ENCODE measurements around the gene FKBP11.
"Not testable (repeated sequence)": the region's sequence is repeated elsewhere in the genome, so short reads cannot be mapped to it uniquely, and the experiment has no call there.

The FKBP11 gene

DNA sequence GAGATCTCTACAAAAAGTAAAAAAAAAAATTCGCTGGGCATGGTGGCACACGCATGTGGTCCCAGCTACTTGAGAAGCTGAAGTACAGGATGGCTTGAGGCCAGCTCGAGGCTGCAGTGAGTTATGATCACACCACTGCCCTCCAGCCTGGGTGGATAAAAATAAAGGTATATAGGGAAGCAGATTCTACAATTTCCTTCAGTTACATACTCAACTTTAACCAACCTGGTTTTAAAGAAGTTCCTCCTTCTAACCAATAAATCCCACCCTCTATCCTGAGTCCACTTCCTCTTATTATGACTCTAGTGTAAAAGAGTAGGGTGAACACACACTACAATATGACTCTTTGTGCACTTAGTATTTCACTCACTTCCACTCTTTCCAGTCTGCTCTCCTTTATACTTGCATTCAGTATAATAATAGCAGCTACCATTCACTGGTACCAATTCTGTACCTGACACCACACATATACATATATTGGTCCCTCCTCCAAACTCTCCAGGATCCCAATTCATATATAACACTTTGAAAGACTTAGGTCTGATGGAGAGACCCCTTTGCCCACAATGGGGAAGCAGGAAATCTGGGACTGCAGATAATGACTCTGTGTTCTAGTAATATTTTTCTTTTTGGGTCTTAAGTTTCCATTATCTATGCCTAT lies 29.7 kb upstream of the FKBP11 start:
- DNase-seq, result no peak

DNA sequence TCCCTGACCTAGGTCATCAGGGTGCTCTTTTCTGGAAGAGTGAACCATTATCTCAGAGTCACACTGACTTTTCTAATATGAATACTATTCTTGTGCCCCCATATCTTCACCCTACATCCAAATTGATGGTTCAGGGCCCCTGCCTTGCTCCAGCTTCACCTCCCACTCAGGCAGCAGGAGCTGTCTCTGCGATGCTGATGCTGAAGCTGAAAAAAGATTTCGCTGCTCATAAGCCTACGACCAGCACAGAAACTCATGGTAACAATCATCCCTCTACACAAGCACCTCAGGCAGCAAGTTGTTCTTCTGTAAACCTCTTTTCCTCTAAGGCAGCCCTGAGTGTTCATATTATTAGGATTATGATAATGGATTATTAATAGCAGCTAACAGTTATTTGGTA lies 28.8 kb upstream of the FKBP11 start:
- no peak for DNase-seq

DNA sequence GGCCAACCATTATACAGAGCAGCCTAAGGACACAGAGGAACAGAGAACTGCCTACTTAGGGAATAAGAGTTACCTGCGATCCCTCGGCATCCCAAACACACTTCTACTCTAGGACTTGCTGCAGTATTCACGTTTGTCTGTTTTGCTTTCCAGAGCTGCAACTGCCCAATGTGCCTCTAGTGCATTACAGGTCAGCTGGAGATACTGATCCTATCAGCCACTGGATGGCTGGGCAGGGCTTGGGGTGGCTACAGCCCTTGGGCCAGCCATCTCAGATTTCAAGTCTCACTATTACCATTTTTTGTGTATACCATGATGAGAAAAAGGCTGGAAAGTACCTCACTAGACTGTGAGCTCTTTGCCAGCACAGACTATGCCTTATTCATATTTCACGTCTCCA lies 27.4 kb upstream of the FKBP11 start:
- DNase-seq, result no peak

DNA sequence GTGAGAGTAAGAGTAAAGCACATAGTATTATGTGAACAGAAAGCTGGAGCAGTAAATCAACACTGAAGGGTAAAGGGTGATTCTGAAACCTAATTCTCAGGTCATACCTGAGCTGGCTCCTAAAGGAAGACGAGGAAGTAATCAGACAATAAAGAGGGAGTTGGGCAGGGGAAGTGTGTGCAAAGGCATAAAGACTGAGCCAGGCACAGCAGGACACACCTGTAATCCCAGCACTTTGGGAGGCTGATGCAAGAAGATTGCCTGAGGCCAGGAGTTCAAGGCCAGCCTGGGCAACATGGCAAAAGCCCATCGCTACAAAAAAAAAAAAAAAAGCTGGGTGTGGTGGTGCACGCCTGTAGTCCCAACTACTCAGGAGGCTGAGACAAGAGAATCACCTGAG lies 22.4 kb upstream of the FKBP11 start:
- no peak for DNase-seq

DNA sequence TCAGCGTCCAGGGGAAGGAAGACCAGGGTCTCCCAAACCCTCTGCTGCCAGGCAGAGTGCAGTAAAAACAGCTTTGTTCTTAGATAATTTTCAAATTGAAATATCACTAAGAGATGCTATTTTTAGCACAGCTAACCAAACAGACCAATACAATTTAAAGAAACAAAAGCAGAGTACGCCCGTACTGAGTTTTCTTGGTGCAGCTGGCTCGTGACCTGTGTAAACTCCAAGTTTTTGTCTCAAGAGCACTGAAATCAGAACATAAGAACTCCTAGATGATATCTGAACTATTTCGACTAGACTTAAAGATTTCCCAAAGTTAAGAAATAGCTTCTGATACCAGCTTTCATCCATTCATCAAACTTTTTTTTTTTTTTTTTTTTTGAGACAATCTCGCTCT lies 21.7 kb upstream of the FKBP11 start:
- DNase-seq, result no peak

DNA sequence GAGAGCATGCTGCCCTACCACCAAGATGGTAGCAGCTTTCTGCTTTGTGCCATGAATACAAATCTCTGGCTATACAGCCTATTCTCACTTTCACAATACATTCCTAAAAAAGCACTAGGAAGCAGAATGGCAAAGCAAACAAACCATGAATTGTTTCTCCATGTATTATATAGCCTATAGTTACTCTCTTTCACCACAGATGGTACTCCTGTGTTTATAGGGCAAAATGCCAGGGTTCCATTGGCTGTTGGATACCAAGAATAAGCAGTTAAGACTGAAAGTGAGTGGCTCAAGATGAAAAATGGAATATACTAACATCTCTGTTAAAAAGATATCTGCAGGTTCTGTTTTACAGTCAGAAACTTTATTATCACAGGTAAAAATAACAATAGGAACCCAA lies 20.9 kb upstream of the FKBP11 start:
- no peak for DNase-seq

DNA sequence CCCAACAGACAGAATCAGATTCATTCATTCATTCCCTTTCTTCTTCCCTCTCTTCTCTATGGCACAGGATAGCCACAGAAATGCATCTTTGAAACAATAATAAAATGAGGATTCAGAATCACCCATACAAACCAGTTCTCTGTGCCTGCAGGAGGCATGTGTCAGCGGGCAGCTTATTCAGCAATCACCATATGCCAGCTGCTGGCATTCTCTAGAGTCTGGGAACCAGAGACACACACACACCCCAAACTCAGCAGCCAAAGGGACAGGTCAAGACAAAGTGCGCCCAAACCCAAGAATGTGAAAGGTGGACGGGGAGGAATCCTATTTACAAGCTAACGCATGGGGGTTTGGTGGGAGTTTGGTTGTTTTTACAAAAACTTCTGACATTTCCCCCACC lies 17.9 kb upstream of the FKBP11 start:
- no peak for DNase-seq

DNA sequence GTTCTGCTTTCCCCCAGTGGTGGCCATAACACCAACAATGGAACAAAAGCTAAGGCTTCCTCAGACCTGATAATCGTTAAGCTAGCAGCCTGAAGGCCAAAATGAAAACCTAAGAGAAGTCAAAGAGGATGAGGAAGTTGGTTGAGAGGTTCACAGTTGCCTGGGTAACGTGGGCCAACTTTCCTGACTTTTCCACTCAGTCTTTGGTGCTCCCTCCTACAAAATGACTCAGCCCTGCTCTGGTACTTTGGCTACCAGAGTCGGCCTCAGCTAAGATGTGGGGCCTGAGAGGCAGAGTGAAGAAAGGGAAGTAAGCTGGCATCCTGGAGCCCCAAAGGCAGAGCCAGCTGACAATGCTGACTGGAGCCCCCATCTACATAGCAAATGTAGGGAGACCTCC lies 14.9 kb upstream of the FKBP11 start:
- peak in 1 of 2 donors; percentile 48 for DNase-seq

DNA sequence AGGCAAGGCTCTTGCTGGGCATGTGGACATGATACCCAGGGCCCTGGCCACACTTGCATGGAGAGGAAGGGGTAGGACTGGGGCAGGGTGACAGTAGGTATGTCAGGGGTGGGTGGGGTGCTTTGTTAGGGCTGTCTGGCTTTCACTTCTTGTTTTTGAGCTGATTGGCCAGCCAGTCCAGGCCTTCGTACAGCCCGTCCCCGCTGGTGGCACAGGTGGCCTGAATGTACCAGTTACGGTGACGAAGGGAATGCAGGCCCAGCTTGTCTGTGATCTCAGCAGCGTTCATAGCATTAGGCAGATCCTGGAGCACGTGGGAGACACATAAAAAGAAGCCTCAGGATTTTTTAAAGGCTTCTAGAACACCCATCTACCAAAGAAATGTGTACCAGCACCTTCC lies 13.5 kb upstream of the FKBP11 start:
- peak in 1 of 2 donors; percentile 51 for DNase-seq

DNA sequence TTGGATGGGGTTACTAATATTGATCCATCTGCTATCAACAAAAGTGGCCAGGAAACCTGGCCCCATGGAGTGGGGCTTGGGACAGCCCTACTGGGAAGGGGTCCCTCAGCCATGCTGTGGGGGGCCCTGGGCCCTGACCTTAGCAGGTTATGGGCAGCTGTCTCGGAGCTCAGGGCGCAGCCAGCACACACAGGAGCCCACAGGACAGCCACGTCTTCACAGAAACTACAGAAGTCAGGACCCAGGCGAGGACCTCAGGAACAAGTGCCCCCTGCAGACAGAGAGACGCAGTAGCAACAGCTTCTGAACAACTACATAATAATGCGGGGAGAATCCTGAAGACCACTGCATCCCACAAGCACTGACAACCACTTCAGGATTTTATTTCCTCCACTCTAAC lies 11.9 kb upstream of the FKBP11 start:
- no peak for DNase-seq

DNA sequence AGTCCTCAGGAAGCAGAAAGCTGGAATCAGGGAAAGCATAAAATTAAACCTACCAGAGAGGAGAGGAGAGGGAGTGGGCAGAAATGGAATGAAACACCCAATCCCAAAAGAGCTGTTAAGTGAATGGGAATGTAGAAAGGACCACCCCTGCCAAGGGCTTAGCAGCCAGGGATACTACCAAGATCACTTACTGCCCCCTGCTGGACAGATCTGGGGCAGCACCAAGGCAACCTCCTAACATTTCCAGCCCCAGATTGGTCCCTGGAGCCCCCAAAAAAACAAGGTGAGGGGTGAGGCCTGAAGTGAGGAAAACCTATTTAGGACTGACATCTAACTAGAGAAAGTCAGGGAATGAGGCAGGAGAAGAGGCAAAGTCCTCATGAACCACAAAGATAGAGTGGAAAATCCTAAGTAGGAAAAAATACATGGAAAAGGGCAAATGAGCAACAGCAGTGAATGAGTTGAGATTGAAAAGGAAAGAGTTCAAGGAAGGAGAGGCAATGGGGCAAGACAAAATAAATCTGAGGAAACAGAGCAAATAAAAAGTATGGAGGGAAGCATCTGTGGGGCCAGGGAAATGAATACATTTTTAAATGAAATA lies 11.2 kb upstream of the FKBP11 start:
- peak; percentile 79 to 85 for DNase-seq

DNA sequence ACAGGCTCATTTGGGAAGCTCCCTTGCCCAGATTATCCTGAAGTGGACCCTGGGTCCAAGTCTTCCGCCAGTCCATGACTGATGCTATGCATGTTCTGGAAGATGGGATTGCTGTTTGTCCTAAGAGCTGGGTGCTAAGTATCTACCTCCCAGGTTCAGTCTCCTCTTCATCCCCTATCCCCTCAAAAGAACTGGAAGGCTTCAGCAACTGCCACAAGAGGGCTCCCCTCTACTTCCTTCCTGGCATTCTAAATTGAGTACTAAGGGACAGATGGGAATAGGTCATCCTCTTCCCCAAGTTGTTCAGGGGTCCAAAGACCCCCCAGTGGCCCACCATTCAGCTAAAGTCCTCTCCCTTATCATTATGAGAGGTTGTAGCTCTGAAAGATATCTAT lies 9.0 kb upstream of the FKBP11 start:
- peak in 1 of 2 donors; percentile 42 for DNase-seq

DNA sequence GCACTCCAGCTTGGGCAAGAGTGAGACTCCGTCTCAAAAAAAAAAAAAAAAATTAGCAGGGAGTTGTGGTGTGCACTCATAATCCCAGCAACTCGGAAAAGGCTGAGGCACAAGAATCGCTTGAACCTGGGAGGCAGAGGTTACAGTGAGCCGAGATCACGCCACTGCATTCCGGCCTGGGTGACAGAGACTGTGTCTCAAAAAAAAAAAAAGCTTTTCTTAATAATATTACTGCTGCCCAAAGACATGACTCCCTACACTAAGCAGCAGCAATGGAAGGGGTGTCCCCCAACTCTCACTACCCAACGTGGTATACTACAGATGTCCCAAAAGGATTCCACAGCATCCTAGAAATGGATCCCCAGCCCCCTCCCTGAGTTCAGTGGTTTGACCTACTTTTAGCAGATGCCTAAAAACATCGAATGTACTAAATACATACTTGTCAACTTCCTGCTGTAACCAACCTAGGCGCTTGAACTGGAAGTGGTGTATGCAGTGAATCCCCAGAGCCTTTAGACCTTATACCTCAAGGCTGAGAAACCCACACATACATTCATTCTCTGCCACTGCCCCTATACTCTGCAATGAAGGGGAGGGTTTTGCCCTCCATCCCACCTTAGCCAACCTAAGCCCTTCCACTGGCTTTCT lies 8.5 kb upstream of the FKBP11 start:
- DNase-seq, result peak; percentile 52 to 77

DNA sequence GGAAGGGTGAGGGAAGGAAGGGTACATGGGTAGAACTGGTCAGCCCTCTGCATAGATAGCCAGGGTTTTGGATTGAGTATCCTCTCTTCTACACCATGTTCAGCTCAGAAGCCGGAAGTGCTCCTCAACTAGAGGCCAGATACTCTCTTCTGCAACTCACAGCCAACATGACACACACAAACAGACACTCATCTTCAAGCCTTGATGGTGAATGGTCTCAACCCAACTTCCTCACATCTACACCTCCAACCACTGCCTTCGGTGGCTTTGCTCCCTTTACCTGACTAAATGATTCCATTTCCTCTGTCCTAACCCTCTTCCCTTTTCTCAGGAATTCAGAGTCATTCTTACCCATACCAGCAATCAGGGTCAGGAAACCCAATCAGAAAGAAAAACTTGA lies 7.6 kb upstream of the FKBP11 start:
- peak; percentile 14 to 37 for DNase-seq

DNA sequence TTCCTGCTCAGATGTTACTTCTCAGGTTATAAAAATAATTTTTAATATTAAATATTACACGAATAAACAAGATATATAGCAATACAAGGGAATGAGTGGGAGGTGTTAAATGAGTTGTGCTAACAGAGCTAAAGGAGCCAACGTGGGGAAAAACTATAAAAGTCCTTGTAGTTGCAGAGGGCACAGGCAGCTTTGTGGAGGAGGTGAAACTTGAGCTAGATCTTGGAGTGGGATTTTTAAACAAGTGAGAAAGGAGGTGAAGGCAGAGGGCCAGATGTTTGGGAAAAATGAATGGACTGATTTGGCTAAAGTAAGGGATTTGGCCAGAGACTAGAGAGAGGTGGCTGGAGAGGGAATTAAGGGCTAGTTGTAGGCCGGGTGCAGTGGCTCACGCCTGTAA lies 5.2 kb upstream of the FKBP11 start:
- DNase-seq, result no peak

DNA sequence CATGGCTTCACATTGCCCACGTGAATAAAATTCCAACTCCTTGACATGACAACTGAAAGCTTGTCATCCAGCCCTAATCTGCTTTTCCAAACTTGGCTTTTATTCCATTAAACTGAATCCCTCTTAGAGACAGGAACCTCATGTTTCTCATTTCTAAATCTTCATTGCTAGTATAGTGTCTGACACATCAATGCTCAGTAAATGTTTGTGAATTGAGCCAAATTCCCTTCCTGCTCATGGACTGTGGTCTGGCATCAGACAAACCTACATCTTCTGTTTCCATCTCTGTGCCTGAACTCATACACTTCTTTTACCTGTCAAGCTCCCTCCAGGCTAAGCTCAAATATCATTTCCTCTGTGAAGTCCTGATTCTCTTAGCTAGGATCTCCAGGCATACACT lies 4.3 kb upstream of the FKBP11 start:
- DNase-seq, result no peak

DNA sequence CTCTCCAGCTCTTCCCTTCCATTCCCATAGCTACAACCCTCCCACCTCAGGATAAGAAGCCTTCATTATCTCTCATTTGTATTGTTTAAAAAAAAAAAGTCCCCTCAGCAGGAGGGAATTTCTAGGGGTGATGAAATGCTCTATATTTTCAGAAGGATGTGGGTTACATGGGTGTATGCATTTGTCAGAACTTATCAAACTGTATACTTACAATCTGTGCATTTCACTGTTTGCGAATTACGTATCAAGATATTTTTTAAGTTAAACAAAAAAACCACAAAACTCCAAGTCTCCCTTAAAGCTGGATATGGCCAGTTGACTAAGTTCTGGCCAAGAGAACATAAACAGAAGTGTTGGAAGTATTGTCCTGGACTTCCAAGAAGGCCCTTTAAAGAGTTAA lies 2.0 kb upstream of the FKBP11 start:
- DNase-seq, result no peak

DNA sequence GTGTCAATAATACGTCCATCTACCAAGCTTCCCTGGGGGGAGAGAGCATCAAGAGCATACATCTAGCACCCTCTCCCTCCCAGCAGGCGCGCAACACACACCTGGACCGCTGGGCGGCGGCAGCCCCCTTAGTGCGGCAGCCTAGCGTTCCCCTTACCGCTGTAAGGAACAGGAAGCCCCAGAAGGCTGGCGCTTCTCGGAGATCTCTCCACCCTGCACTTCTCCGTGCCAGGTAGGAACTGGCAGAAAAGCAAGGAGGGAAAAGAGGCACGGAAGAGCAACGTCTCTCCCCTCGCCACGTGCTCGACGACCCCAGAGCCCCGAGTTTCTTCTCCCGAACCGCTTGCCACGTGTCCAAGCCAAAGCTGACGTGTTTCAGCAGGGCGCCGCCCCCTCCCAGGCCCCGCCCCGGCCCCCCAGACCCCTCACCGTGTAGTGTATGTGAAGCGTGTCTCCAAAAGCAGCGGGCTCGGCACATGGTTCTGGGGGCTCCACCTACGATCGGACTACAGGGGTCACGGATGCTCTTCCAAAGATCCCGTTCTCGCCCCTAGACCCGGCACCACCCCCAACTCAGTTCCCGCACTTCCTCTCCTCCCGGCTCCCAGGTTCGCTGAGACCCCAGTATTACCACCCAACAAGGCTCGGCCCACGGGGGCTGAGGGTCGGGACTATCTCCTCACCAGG lies 532 bp downstream of the FKBP11 start:
- DNase-seq, result peak; percentile 82 to 83

DNA sequence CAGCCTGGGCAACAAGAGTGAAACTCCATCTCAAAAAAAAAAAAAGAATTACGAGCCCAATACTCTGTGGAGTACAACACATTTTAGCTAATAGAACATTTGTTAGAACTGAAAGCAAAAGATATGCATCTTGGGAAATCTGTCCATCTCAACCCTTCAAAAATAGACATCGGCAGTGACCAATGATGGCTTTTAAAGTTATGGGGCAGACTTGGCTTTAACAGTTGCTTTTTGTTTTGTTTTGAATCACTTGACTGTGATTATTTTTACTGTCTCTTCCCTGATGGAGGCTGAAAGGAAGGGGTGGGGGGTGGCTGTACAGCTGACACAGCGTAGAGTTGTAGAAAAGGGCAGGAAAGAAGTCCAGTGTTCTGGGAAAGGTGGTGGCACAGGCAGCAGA lies 2.2 kb downstream of the FKBP11 start:
- no peak for DNase-seq

DNA sequence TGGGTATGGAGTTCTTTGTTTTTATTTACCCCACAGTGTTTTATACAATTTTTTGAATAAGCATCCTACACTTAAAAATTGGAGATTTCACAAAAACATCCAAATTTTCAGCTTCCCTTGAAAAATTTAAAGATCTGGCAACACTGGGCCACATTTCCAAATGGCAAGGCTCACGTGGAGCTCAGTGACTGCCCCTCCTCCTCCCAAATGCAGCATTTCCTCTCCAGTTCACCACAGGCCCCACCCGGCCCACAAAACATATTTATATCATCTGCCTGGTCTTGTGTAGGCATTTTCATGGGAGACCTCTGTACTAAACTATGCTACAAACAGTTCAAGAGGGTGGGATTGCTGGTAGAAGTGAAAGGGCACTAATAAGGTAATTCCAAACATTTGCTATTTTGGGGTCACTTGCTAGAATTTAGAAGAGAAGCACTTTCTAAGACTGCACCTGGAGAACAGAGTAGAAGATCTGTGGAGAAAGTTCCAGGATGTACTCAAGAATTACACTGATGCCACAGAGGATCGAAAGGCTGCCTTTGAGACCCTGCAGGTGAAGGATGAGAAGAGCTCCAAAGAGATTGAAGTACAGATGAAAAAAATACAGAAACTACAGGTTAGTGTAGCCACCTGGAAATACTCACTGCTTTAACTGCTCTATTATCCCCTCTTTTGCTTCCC lies 7.3 kb downstream of the FKBP11 start:
- DNase-seq, result peak; percentile 33 to 59

DNA sequence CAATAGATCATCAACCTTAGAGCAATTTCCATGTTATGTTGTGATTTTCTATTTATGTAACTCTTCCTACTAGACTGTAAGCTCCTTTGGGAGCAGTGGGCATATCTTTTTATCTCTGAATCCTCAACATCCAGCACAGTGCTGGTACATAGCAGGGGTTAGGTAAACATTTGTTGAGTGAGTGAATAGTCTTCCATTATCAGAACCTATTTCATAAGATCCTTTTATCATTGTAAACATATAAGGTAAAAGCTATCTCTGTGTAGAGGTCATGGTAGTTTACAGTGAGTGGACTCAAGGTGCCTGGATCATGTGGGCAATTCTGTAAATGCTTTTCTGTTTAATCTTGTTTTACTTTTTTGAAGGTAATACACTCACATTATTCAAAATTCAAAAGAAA lies 15.1 kb downstream of the FKBP11 start:
- no peak for DNase-seq

DNA sequence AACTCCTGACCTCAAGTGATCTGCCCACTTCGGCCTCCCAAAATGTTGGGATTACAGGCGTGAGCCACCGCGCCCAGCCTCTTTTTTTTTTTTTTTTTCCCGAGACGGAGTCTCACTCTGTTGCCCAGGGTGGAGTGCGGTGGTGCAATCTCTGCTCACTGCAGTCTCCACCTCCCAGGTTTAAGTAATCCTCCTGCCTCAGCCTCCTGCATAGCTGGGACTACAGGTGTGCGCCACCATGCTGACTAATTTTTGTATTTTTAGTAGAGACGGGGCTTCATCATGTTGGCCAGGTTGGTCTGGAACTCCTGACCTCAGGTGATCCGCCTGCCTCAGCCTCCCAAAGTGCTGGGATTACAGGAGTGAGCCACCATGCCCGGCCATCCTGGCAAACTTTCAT lies 15.6 kb downstream of the FKBP11 start:
- DNase-seq, result not testable (repeated sequence)

DNA sequence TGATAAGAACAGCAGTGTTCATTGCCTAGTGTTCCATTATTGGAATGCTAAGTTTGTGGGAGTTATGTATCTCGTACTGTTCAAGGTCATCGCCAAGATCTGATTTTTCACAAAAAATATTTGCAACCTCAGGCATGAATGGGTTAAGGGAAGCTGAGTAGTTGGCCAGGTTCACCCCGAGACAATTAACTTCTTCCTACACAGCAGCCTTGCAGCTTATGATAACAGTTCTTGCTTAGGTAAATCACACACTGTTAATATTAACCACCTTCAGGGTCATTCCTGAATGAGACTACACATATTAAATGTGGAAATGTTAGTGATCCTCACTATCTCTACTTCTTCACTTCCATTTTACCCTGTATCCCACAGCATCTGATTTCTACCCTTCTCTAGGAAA lies 18.0 kb downstream of the FKBP11 start:
- DNase-seq, result no peak

Data from CD4-positive, alpha-beta T cell treated with Interleukin-4 for 1 hour (primary cell).